IPS-18c (cell line): ENCODE results near the gene MED25.

Experiments used
- H3K4me3 ChIP-seq: 2 replicates; pipeline ENCODE4 v1.7.0; 2013; ENCODE audit warnings: low read depth, mild to moderate bottlenecking, low read length, moderate library complexity; ENCODE audit not compliant: insufficient read depth
- H3K9me3 ChIP-seq: one replicate; pipeline ENCODE4 v1.6.1; 2013; ENCODE audit warnings: mild to moderate bottlenecking, low read length, moderate library complexity; ENCODE audit not compliant: control insufficient read depth, insufficient read depth

MED25 gene

GRCh38 chr19:49881672-49882394 is 63.7 kb downstream of the MED25 start:
- H3K9me3 ChIP-seq = peaks cover 3% of the 10 kb centered on the region
- H3K4me3 ChIP-seq = no peak overlapping the region

GRCh38 chr19:49882643-49883042 is 64.6 kb downstream of the MED25 start:
- Histone ChIP-seq H3K9me3 (peaks cover 3% of the 10 kb centered on the region), H3K4me3 (no peak overlapping the region)

- peaks cover 3% of the 10 kb centered on the region for H3K9me3 ChIP-seq
- H3K4me3 ChIP-seq = no peak overlapping the region
These were observed 65.0 kb downstream of the MED25 start for GRCh38 chr19:49883094-49883493.

GRCh38 chr19:49884109-49884508 is 66.0 kb downstream of the MED25 start:
- no peak overlapping the region for H3K4me3 ChIP-seq
- H3K9me3 ChIP-seq = peaks cover 3% of the 10 kb centered on the region

GRCh38 chr19:49884760-49885159 is 66.7 kb downstream of the MED25 start:
- Histone ChIP-seq H3K9me3 (peaks cover 5% of the 10 kb centered on the region), H3K4me3 (no peak overlapping the region)
